IPS-15b (cell line): Measurements from ENCODE around the gene PRSS22.
"Not testable (repeated sequence)": the region's sequence is repeated elsewhere in the genome, so short reads cannot be mapped to it uniquely, and the experiment has no call there.

ENCODE experiments used
- H3K27me3 ChIP-seq: one replicate; pipeline ENCODE4 v1.6.1; 2013; ENCODE audit warnings: low read length; ENCODE audit not compliant: control insufficient read depth, insufficient read depth
- H3K36me3 ChIP-seq: one replicate; pipeline ENCODE4 v1.6.1; 2013; ENCODE audit warnings: low read length; ENCODE audit not compliant: control insufficient read depth, insufficient read depth
- H3K4me1 ChIP-seq: one replicate; pipeline ENCODE4 v1.6.1; 2013; ENCODE audit warnings: mild to moderate bottlenecking, low read length; ENCODE audit not compliant: control insufficient read depth, insufficient read depth
- H3K4me3 ChIP-seq: one replicate; pipeline ENCODE4 v1.5.1; 2013; ENCODE audit warnings: low read depth, low read length
- H3K9ac ChIP-seq: one replicate; pipeline ENCODE4 v1.6.1; 2013; ENCODE audit warnings: low read depth, mild to moderate bottlenecking, low read length
- H3K9me3 ChIP-seq: one replicate; pipeline ENCODE4 v1.6.1; 2013; ENCODE audit warnings: mild to moderate bottlenecking, low read length; ENCODE audit not compliant: control insufficient read depth, insufficient read depth

The PRSS22 gene, protein sequence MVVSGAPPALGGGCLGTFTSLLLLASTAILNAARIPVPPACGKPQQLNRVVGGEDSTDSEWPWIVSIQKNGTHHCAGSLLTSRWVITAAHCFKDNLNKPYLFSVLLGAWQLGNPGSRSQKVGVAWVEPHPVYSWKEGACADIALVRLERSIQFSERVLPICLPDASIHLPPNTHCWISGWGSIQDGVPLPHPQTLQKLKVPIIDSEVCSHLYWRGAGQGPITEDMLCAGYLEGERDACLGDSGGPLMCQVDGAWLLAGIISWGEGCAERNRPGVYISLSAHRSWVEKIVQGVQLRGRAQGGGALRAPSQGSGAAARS

GRCh38 chr16:2857451-2858244 is at the start of gene PRSS22:
PRSS22 (minus strand) TSS chr16:2858170; CDS start chr16:2858104, 66 bp downstream.
- Histone ChIP-seq H3K4me3 (peak within 1 kb of the TSS; percentile 88), H3K4me1 (no peaks in the 10 kb centered on the region), H3K9ac (peak within 1 kb of the TSS; percentile 65), H3K27me3 (peaks cover 2% of the 10 kb centered on the region), H3K9me3 (peaks cover 5% of the 10 kb centered on the region), H3K36me3 (peaks cover 4% of the 10 kb centered on the region)

- H3K27me3 ChIP-seq, H3K4me1 ChIP-seq, H3K9ac ChIP-seq, H3K36me3 ChIP-seq, H3K9me3 ChIP-seq, H3K4me3 ChIP-seq: not testable (repeated sequence)
Observed at GRCh38 chr16:2907084-2907753, 49.2 kb upstream of the PRSS22 start.

DNA sequence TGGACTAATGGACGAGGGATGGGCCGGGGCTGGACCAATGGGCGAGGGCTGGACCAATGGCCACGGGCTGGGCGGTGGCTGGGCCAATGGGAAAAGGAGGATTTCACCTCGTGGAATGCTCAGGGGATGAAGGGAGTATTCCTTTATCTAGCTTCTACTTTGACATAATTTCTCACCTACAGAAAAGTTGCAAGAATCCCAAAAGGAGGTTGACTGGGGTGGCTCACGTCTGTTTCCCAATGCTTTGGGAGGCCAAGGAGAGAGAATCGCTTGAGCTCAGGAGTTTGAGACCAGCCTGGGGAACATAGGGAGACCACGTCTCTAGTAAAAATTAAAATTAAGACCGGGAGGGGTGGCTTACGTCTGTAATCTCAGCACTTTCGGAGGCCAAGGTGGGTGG is 48.0 kb upstream of the PRSS22 start:
- H3K36me3 ChIP-seq: no peaks in the 10 kb centered on the region
- peak overlapping the region; percentile 46 for H3K4me3 ChIP-seq
- no peak overlapping the region for H3K9ac ChIP-seq
- H3K9me3 ChIP-seq: no peaks in the 10 kb centered on the region
- no peaks in the 10 kb centered on the region for H3K4me1 ChIP-seq
- H3K27me3 ChIP-seq: no peaks in the 10 kb centered on the region

GRCh38 chr16:2905241-2905987 is 47.4 kb upstream of the PRSS22 start:
- H3K4me1 ChIP-seq: no peaks in the 10 kb centered on the region
- peak overlapping the region; percentile 94 for H3K4me3 ChIP-seq
- H3K36me3 ChIP-seq: no peaks in the 10 kb centered on the region
- H3K9me3 ChIP-seq: no peaks in the 10 kb centered on the region
- H3K9ac ChIP-seq: peak overlapping the region; percentile 88
- H3K27me3 ChIP-seq: no peaks in the 10 kb centered on the region

- Histone ChIP-seq H3K9ac (peak overlapping the region; percentile 88), H3K4me3 (peak overlapping the region; percentile 94), H3K4me1 (no peaks in the 10 kb centered on the region), H3K27me3 (no peaks in the 10 kb centered on the region), H3K9me3 (no peaks in the 10 kb centered on the region), H3K36me3 (no peaks in the 10 kb centered on the region)
Observed at GRCh38 chr16:2904922-2905240, 46.9 kb upstream of the PRSS22 start.

DNA sequence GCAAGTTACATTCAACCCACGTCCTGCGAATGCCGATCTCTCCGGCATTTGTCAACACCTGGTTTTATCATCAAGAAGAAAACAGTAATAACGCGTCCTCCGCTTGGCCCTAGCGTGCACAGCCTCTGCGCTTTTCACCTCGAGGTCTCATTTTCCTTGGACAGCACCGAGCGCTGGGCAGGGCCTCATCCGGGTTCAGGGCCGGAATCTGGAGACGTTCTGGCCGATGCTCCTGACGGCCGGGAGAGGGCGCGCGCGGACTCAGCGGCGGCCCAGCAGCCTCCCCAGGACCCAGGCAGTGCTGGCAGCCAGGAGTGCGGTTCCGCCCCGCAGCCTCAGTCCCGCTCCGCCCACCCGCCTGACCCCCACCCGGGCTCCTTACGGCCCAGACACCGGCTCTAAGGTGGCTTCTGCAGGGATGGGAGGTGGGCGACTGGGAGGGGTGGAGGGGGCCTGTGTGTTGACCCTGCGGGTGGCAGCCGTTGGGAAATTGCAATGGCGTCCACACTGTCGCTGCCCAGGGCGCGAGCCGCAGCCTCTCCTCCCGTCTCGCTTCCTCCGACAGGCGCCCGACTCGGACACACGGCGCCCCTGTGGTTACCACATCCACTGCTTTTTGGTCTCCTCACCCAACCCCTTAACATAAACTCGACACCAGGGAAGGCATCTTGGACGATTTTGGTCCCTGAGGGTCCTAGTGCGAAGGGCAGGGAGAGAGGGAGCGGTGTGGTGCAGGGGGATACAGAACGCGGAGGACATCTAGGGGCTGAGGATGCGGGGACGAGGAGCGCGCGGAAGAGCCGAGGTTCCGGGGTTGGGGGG is 46.3 kb upstream of the PRSS22 start:
- Histone ChIP-seq H3K36me3 (peaks cover 2% of the 10 kb centered on the region), H3K27me3 (no peaks in the 10 kb centered on the region), H3K4me3 (peak overlapping the region; percentile 94), H3K4me1 (no peaks in the 10 kb centered on the region), H3K9ac (peak overlapping the region; percentile 88), H3K9me3 (no peaks in the 10 kb centered on the region)

DNA sequence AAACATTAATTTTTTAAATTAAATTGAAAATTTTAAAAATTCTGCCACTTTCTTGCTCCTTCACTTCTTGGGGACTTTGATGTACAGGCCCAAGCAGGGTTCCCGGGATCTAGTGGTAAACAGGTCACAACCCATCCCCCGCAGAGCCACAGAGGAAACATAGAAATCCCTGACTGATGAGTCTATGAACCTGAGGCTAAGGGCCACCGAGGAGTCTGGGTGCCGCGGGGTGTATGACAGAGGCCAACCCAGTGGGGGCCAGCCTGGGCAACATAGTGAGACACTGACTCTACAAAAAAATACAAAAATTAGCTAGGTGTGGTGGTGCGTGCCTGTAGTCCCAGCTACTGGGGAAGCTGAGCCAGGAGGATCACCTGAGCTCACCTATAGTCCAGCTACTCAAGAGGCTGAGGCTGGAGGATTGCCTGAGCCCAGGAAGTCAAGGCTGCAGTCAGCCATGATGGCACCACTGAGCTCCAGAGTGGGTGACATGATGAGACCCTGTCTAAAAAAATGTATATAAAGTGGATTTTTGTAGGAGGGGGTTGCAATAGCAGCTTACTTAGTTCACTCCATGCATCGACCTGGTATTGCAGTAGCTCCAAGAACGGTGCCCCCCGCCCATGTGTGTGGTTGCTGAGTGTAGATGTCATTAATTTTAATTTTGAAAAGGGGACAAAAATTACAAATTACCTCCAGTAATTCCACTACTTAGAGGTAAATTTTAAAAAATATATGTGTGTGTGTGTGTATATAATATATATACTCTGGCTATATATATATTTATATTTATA is 44.6 kb upstream of the PRSS22 start:
- Histone ChIP-seq H3K4me1 (no peaks in the 10 kb centered on the region), H3K36me3 (peaks cover 2% of the 10 kb centered on the region), H3K4me3 (no peak overlapping the region), H3K9me3 (no peaks in the 10 kb centered on the region), H3K27me3 (no peaks in the 10 kb centered on the region), H3K9ac (no peak overlapping the region)

DNA sequence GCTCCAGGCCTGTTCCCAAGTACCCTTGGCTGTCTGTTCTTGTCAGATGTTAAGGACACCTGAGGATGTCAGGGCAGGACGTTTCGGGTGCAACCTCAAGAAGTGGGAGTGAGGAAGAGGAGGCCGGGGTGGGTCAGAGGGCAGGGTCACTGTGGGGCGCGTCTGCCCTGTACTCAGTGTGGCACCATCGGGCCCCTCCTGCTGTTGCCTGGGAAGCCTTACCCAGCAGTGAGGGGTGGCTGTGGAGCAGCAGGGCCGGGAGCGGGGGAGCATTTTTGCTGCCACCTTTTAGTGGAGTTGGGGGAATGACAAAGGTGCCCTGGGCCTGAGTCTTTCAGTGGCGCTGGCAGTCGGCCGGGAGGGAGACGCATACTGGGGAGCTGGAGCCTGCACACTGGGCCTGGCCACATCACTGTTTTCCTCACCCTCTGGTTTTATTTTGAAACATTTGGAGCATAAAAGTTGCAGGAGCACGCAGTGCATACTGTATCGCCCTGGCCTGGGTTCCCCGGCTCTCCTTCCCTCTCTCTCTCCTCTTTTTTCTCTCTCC is 42.6 kb upstream of the PRSS22 start:
- Histone ChIP-seq H3K27me3 (no peaks in the 10 kb centered on the region), H3K4me3 (no peak overlapping the region), H3K9ac (no peak overlapping the region), H3K4me1 (no peaks in the 10 kb centered on the region), H3K36me3 (peaks cover 6% of the 10 kb centered on the region), H3K9me3 (no peaks in the 10 kb centered on the region)

GRCh38 chr16:2899564-2900072 is 41.6 kb upstream of the PRSS22 start:
- Histone ChIP-seq H3K27me3 (no peaks in the 10 kb centered on the region), H3K9me3 (no peaks in the 10 kb centered on the region), H3K4me1 (no peaks in the 10 kb centered on the region), H3K36me3 (peaks cover 6% of the 10 kb centered on the region), H3K4me3 (no peak overlapping the region), H3K9ac (no peak overlapping the region)
